NCI-H510A (cell line): ENCODE data around the gene SPZ1.
"Not testable (repeated sequence)": the region's sequence is repeated elsewhere in the genome, so short reads cannot be mapped to it uniquely, and the experiment has no call there.

ENCODE experiments used
- DNase-seq: peaks from one replicate; lab custom pipeline; 2025; lab: John Stamatoyannopoulos, UW

Gene SPZ1

GRCh38 chr5:80319702-80320101 is at the start of gene SPZ1:
Gene SPZ1, plus strand, starts transcription at chr5:80320002. Its CDS starts 214 bp downstream, at chr5:80320216.
- DNase-seq: no peak

- DNase-seq: not testable (repeated sequence)
Observed at GRCh38 chr5:80270543-80270942, 49.3 kb upstream of the SPZ1 start.

GRCh38 chr5:80275347-80275746 is 44.5 kb upstream of the SPZ1 start:
- DNase-seq: no peak

GRCh38 chr5:80276186-80276585 is 43.6 kb upstream of the SPZ1 start:
- DNase-seq: no peak

- DNase-seq: no peak
Observed at GRCh38 chr5:80277191-80277590, 42.6 kb upstream of the SPZ1 start.

- no peak for DNase-seq
Observed at GRCh38 chr5:80282054-80282453, 37.7 kb upstream of the SPZ1 start.

- DNase-seq: no peak
Observed at GRCh38 chr5:80283360-80283759, 36.4 kb upstream of the SPZ1 start.

- DNase-seq: no peak
Observed at GRCh38 chr5:80284720-80285119, 35.1 kb upstream of the SPZ1 start.

- DNase-seq: no peak
Observed at GRCh38 chr5:80288177-80288576, 31.6 kb upstream of the SPZ1 start.

GRCh38 chr5:80289320-80289719 is 30.5 kb upstream of the SPZ1 start:
- no peak for DNase-seq

GRCh38 chr5:80291761-80292160 is 28.0 kb upstream of the SPZ1 start:
- no peak for DNase-seq

GRCh38 chr5:80296121-80296520 is 23.7 kb upstream of the SPZ1 start:
- no peak for DNase-seq

- no peak for DNase-seq
Observed at GRCh38 chr5:80299601-80300000, 20.2 kb upstream of the SPZ1 start.

- DNase-seq: no peak
Observed at GRCh38 chr5:80300125-80300524, 19.7 kb upstream of the SPZ1 start.

- not testable (repeated sequence) for DNase-seq
Observed at GRCh38 chr5:80300796-80301195, 19.0 kb upstream of the SPZ1 start.

GRCh38 chr5:80301342-80301741 is 18.5 kb upstream of the SPZ1 start:
- DNase-seq: not testable (repeated sequence)

GRCh38 chr5:80302636-80303035 is 17.2 kb upstream of the SPZ1 start:
- DNase-seq: no peak

GRCh38 chr5:80308526-80308925 is 11.3 kb upstream of the SPZ1 start:
- DNase-seq: no peak

- no peak for DNase-seq
Observed at GRCh38 chr5:80309871-80310665, 9.7 kb upstream of the SPZ1 start.

GRCh38 chr5:80315244-80315643 is 4.6 kb upstream of the SPZ1 start:
- no peak for DNase-seq

- no peak for DNase-seq
Observed at GRCh38 chr5:80318212-80318611, 1.6 kb upstream of the SPZ1 start.

- DNase-seq: no peak
Observed at GRCh38 chr5:80324912-80325311, 5.1 kb downstream of the SPZ1 start.

- DNase-seq: no peak
Observed at GRCh38 chr5:80326468-80326867, 6.7 kb downstream of the SPZ1 start.

- DNase-seq: no peak
Observed at GRCh38 chr5:80337379-80337778, 17.6 kb downstream of the SPZ1 start.
